ENCODE data around the gene ALDOB.

GRCh38 chr9:101375546-101375945 is 60.0 kb downstream of the ALDOB start:
- TF ChIP-seq POLR2AphosphoS5 (IDR thresholded peaks at IDR 0.05) (no peak), CTCF (IDR thresholded peaks at IDR 0.05) (no peak)
